HepG2 (cell line): ENCODE data around the gene GPR62. TPM values are rescaled to one million over a fixed set of nuclear protein-coding genes. Genes with fewer than 3 reads are reported as not detected.

Experiments
- E2F2 ChIP-seq: sonication (generic); formaldehyde crosslinking; IDR thresholded peaks from 2 replicates; pipeline ENCODE4 v1.4.0; 2020; ENCODE audit warnings: missing genetic modification reagents, borderline replicate concordance
- HOMEZ ChIP-seq: IDR thresholded peaks from 2 replicates; pipeline ENCODE4 v1.6.1; 2016; ENCODE audit warnings: low read depth
- NR2F6 ChIP-seq, 2 experiments: IDR thresholded peaks; 2 replicates each; pipeline ENCODE4 v1.6.1; 2016; ENCODE audit warnings: antibody characterized with exemption in 1 of 2, mild to moderate bottlenecking in 1 of 2
- SP5 ChIP-seq: IDR thresholded peaks from 2 replicates; pipeline ENCODE4 v1.6.1; 2016; ENCODE audit warnings: low read depth, borderline replicate concordance
- ZFAT ChIP-seq: sonication (generic); formaldehyde crosslinking; conservative IDR thresholded peaks from 2 replicates; pipeline ENCODE4 v1.8.1; 2023; ENCODE audit warnings: missing genetic modification reagents, inconsistent platforms
- ZNF362 ChIP-seq: sonication (generic); formaldehyde crosslinking; IDR thresholded peaks from 2 replicates; pipeline ENCODE4 v1.4.0; 2020; ENCODE audit warnings: missing genetic modification reagents, mild to moderate bottlenecking, borderline replicate concordance
- ZNF619 ChIP-seq: sonication (generic); formaldehyde crosslinking; IDR thresholded peaks from 2 replicates; pipeline ENCODE4 v1.4.0; 2020; ENCODE audit warnings: mild to moderate bottlenecking, missing genetic modification reagents
- ZNF713 ChIP-seq: sonication (generic); formaldehyde crosslinking; IDR thresholded peaks from 2 replicates; pipeline ENCODE4 v1.4.0; 2020; ENCODE audit warnings: mild to moderate bottlenecking, missing genetic modification reagents
- polyA plus RNA-seq, 8 experiments: library from polyadenylated mRNA; depleted of rRNA in 3 of 8; stranded (reverse) in 7 of 8; unstranded in 1 of 8; fragments of >200 nt; fragmentation: Illumina TruSeq in 4 of 8; extraction: Trizol in 4 of 8; gene quantifications; 2 replicates each; pipeline versions ENCODE4 v1.2.1 to v1.2.3, GENCODE V29; 2011 to 2016; ENCODE audit warnings: low read depth in 4 of 8, missing spikeins in 1 of 8, mixed read lengths in 1 of 8; ENCODE audit not compliant: insufficient read depth in 1 of 8
- total RNA-seq, 5 experiments: library from RNA; depleted of rRNA; stranded (reverse); fragments of >200 nt; fragmentation: Illumina TruSeq; extraction: Trizol; gene quantifications; 2 replicates each; pipeline ENCODE4 v1.2.3, GENCODE V29; 2016; ENCODE audit warnings: low read depth in 1 of 5
- TF ChIP-seq, protein P1 (sequence below): sonication (generic); formaldehyde crosslinking; IDR thresholded peaks from 2 replicates; pipeline ENCODE4 v1.4.0; 2020; ENCODE audit warnings: missing genetic modification reagents, borderline replicate concordance
- TF ChIP-seq, protein P2 (sequence below): IDR thresholded peaks from 2 replicates; pipeline ENCODE4 v1.6.1; 2016; ENCODE audit warnings: low read depth, borderline replicate concordance

The GPR62 gene
- total and polyA plus RNA-seq, 2 of the 13 experiments (the other 11 are each of a cell fraction or from before 2014, with no cell fraction given), result not detected

DNA sequence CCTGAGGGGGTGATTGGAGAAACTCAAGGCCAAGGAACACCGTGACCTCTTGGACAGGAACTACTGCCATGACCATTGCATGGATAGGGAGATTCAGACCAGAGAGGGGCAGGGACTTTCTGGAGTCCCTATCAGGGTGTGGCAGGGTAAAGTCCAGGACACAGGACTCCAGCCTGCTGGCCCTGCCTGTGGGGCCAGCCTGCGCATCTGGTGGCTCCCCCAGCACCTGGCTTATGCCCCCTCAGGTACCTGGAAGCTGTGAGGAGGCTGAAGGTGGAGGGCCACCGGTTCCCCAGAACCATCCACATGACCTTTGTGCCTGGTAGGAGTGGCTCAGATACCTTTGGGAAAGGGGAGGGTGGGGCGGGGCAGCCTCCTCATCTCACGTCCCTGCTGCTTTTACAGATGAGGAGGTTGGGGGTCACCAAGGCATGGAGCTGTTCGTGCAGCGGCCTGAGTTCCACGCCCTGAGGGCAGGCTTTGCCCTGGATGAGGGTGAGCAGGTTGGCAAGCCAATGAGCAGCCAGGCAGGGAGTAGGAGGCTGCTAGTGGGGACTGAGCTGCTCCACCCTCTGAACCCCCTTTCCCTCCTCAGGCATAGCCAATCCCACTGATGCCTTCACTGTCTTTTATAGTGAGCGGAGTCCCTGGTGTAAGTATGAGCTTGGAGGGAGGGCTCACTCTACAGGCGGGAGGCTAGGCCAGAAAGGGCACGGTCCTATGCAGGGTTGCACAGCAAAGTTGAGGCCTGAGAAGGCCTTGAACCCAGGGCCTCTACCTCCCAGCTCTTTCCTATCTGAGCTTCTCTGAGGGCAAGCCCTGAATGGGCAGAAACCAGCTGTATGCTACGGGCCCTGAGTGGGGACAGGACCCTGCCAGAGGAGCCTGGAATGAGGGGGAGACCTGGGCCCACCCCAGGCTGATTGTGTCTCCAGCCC lies 31.1 kb downstream of the GPR62 start (continued):
- TF ChIP-seq E2F2 (CRISPR knock-in tag), result no peak
- no peak for TF ChIP-seq ZNF713 (CRISPR knock-in tag)
- TF ChIP-seq, protein P1, sequence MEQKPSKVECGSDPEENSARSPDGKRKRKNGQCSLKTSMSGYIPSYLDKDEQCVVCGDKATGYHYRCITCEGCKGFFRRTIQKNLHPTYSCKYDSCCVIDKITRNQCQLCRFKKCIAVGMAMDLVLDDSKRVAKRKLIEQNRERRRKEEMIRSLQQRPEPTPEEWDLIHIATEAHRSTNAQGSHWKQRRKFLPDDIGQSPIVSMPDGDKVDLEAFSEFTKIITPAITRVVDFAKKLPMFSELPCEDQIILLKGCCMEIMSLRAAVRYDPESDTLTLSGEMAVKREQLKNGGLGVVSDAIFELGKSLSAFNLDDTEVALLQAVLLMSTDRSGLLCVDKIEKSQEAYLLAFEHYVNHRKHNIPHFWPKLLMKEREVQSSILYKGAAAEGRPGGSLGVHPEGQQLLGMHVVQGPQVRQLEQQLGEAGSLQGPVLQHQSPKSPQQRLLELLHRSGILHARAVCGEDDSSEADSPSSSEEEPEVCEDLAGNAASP (CRISPR knock-in tag), result no peak
- TF ChIP-seq NR2F6 (IDR thresholded peaks at IDR 0.05), result no peak
- TF ChIP-seq NR2F6 (CRISPR knock-in tag; IDR thresholded peaks at IDR 0.05), result no peak
- no peak for TF ChIP-seq ZNF619
- TF ChIP-seq SP5 (CRISPR knock-in tag), result no peak
- TF ChIP-seq HOMEZ (CRISPR knock-in tag), result no peak
- TF ChIP-seq ZNF362 (CRISPR knock-in tag), result no peak
- no peak for TF ChIP-seq ZFAT (CRISPR knock-in tag)
- TF ChIP-seq, protein P2, sequence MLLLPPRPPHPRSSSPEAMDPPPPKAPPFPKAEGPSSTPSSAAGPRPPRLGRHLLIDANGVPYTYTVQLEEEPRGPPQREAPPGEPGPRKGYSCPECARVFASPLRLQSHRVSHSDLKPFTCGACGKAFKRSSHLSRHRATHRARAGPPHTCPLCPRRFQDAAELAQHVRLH (CRISPR knock-in tag), result no peak
- TF ChIP-seq, all 625 proteins: peak for 13
